H1 (cell line): ENCODE measurements around the gene MIGA1. TPM values are rescaled to one million over a fixed set of nuclear protein-coding genes. Genes with fewer than 3 reads are reported as not detected.

Experiments used
- CTCF ChIA-PET: fragments of 300-600 bp; sonication (Branson Sonifier 250); formaldehyde crosslinking; loops from one replicate; lab custom pipeline; 2021; ENCODE audit not compliant: partially characterized antibody; lab: Charles Lee
- POLR2A ChIA-PET: fragments of 300-600 bp; sonication (Branson Sonifier 250); formaldehyde crosslinking; loops from one replicate; lab custom pipeline; 2021; ENCODE audit warnings: inconsistent platforms; ENCODE audit not compliant: partially characterized antibody; lab: Charles Lee
- DNase-seq, 2 experiments: peaks; one replicate each; pipeline versions ENCODE4 v3.0.0 to v3.0.0-alpha.2; 2010 to 2022; ENCODE audit warnings: low spot score in 2 of 2, low read depth in 1 of 2, mixed read lengths in 1 of 2
- FAIRE-seq: peaks from 2 replicates; lab custom pipeline; 2011; peaks lifted over from hg19 to GRCh38; lab: Jason Lieb, UNC
- H2AFZ ChIP-seq: 2 replicates; pipeline ENCODE4 v1.8.1; 2012; ENCODE audit warnings: low read length, inconsistent platforms
- H2AK5ac ChIP-seq: 2 replicates; pipeline ENCODE4 v1.6.1; 2013; ENCODE audit warnings: low read depth, low read length
- H2BK120ac ChIP-seq: replicated peaks from 2 replicates; pipeline ENCODE3; 2013; ENCODE audit warnings: low read depth, low read length, inconsistent platforms
- H2BK12ac ChIP-seq: 2 replicates; pipeline ENCODE4 v1.6.1; 2013; ENCODE audit warnings: low read depth, low read length
- H2BK15ac ChIP-seq: 2 replicates; pipeline ENCODE4 v1.6.1; 2013; ENCODE audit warnings: low read length
- H2BK20ac ChIP-seq: 2 replicates; pipeline ENCODE4 v1.6.1; 2013; ENCODE audit warnings: low read length
- H2BK5ac ChIP-seq: 2 replicates; pipeline ENCODE4 v1.6.1; 2013; ENCODE audit warnings: low read depth, low read length
- H3K14ac ChIP-seq: 2 replicates; pipeline ENCODE4 v1.6.1; 2013; ENCODE audit warnings: inconsistent platforms; ENCODE audit not compliant: insufficient read length
- H3K18ac ChIP-seq: 2 replicates; pipeline ENCODE4 v1.6.1; 2013; ENCODE audit warnings: low read length; ENCODE audit errors: extremely low read depth
- H3K23ac ChIP-seq: 2 replicates; pipeline ENCODE4 v1.6.1; 2013; ENCODE audit warnings: inconsistent platforms; ENCODE audit not compliant: insufficient read length
- H3K23me2 ChIP-seq: 2 replicates; pipeline ENCODE4 v1.6.1; 2013; ENCODE audit warnings: low read depth, low read length
- H3K27ac ChIP-seq: 2 replicates; pipeline ENCODE4 v1.6.1; 2011; ENCODE audit warnings: low read depth, low read length, inconsistent platforms
- H3K27me3 ChIP-seq, 4 experiments: replicated peaks in 1 of 4; 1 replicate in 1 of 4; 2 replicates in 3 of 4; pipeline versions ENCODE4 v1.6.1 to v1.8.1; 2011 to 2013; ENCODE audit warnings: low read length in 3 of 4, mild to moderate bottlenecking in 3 of 4, inconsistent platforms in 2 of 4, mixed read lengths in 2 of 4, moderate library complexity in 1 of 4; ENCODE audit not compliant: control insufficient read depth in 3 of 4, insufficient read depth in 3 of 4; ENCODE audit errors: extremely low read depth in 1 of 4
- H3K36me3 ChIP-seq, 4 experiments: 2 replicates each; pipeline versions ENCODE4 v1.6.1 to v1.8.1; 2011 to 2013; ENCODE audit warnings: mild to moderate bottlenecking in 4 of 4, low read length in 3 of 4, moderate library complexity in 2 of 4, control low read depth in 1 of 4, inconsistent platforms in 1 of 4; ENCODE audit not compliant: insufficient read depth in 4 of 4, control insufficient read depth in 2 of 4
- H3K4ac ChIP-seq: replicated peaks from 2 replicates; pipeline ENCODE3; 2013; ENCODE audit warnings: low read length, low read depth, mixed read lengths, inconsistent platforms; ENCODE audit not compliant: insufficient read length
- H3K4me1 ChIP-seq, 4 experiments: replicated peaks in 1 of 4; 1 replicate in 1 of 4; 2 replicates in 3 of 4; pipeline versions ENCODE4 v1.6.1 to v1.8.1; 2011 to 2013; ENCODE audit warnings: low read length in 3 of 4, inconsistent platforms in 2 of 4, mixed read lengths in 1 of 4; ENCODE audit not compliant: insufficient read depth in 4 of 4, control insufficient read depth in 3 of 4
- H3K4me2 ChIP-seq, 2 experiments: 2 replicates each; pipeline versions ENCODE4 v1.6.1 to v1.8.1; 2011 to 2013; ENCODE audit warnings: low read depth in 2 of 2, low read length in 2 of 2, control low read depth in 1 of 2, inconsistent platforms in 1 of 2, mild to moderate bottlenecking in 1 of 2; ENCODE audit not compliant: insufficient read depth in 1 of 2
- H3K4me3 ChIP-seq, 4 experiments: fragments of 200-600, 300-600 bp in 1 of 4; sonication (generic), shearing (Covaris generic), sonication (Bioruptor Twin) in 1 of 4; 2 replicates each; pipeline versions ENCODE4 v1.5.1 to v1.8.1; 2011 to 2016; ENCODE audit warnings: low read length in 4 of 4, low read depth in 3 of 4, control low read depth in 2 of 4, inconsistent platforms in 2 of 4, mild to moderate bottlenecking in 2 of 4, mixed read lengths in 1 of 4, moderate library complexity in 1 of 4; ENCODE audit not compliant: insufficient read depth in 2 of 4; ENCODE audit errors: extremely low read depth in 1 of 4
- H3K56ac ChIP-seq: replicated peaks from 2 replicates; pipeline ENCODE3; 2013; ENCODE audit warnings: low read depth, mild to moderate bottlenecking, mixed read lengths, low read length, inconsistent platforms; ENCODE audit not compliant: insufficient read length
- H3K79me1 ChIP-seq: 2 replicates; pipeline ENCODE4 v1.6.1; 2013; ENCODE audit warnings: low read depth, low read length, control low read depth
- H3K79me2 ChIP-seq, 2 experiments: 2 replicates each; pipeline versions ENCODE4 v1.6.1 to v1.8.1; 2012 to 2013; ENCODE audit warnings: low read length in 2 of 2, mild to moderate bottlenecking in 2 of 2, inconsistent platforms in 1 of 2; ENCODE audit not compliant: insufficient read depth in 2 of 2, control insufficient read depth in 1 of 2
- H3K9ac ChIP-seq, 4 experiments: replicated peaks in 1 of 4; 1 replicate in 1 of 4; 2 replicates in 3 of 4; pipeline versions ENCODE4 v1.6.1 to v1.8.1; 2011 to 2013; ENCODE audit warnings: low read depth in 3 of 4, low read length in 3 of 4, control low read depth in 2 of 4, mild to moderate bottlenecking in 2 of 4, moderate library complexity in 2 of 4, inconsistent platforms in 1 of 4; ENCODE audit errors: extremely low read depth in 1 of 4
- H3K9me3 ChIP-seq, 2 experiments: 2 replicates each; pipeline versions ENCODE4 v1.6.1 to v1.8.1; 2012 to 2013; ENCODE audit warnings: mild to moderate bottlenecking in 2 of 2, moderate library complexity in 2 of 2, control low read depth in 1 of 2, inconsistent platforms in 1 of 2, low read depth in 1 of 2, low read length in 1 of 2, mixed read lengths in 1 of 2; ENCODE audit not compliant: insufficient read depth in 2 of 2
- H4K20me1 ChIP-seq, 2 experiments: replicated peaks in 1 of 2; 2 replicates each; pipeline versions ENCODE3 to v1.8.1; 2011 to 2013; ENCODE audit warnings: inconsistent platforms in 2 of 2, low read length in 2 of 2, mild to moderate bottlenecking in 1 of 2; ENCODE audit not compliant: insufficient read depth in 2 of 2, control insufficient read depth in 1 of 2
- H4K5ac ChIP-seq: 2 replicates; pipeline ENCODE4 v1.6.1; 2013; ENCODE audit warnings: low read length, low read depth, mixed read lengths, inconsistent platforms; ENCODE audit not compliant: insufficient read length
- H4K8ac ChIP-seq: 2 replicates; pipeline ENCODE4 v1.8.0; 2013; ENCODE audit warnings: mild to moderate bottlenecking, moderate library complexity, low read length, inconsistent platforms; ENCODE audit not compliant: insufficient read depth; ENCODE audit errors: extremely low read depth
- H4K91ac ChIP-seq: replicated peaks from 2 replicates; pipeline ENCODE3; 2013; ENCODE audit warnings: low read length, mixed read lengths, inconsistent platforms; ENCODE audit not compliant: insufficient read length
- ASH2L ChIP-seq: fragments of 200-600, 300-600 bp; sonication (generic); IDR thresholded peaks from one replicate; pipeline ENCODE4 v1.7.1; 2017; ENCODE audit warnings: low read length
- BCL11A ChIP-seq, 2 experiments: IDR thresholded peaks; one replicate each; pipeline ENCODE4 v1.6.1; 2011; ENCODE audit warnings: low read depth in 2 of 2, low read length in 2 of 2, mild to moderate bottlenecking in 2 of 2
- CTBP2 ChIP-seq: IDR thresholded peaks from 2 replicates; pipeline ENCODE4 v1.7.0; 2011; ENCODE audit warnings: borderline replicate concordance, mild to moderate bottlenecking, moderate library complexity, mixed read lengths, low read length; ENCODE audit not compliant: insufficient read depth, insufficient read length
- EGR1 ChIP-seq: IDR thresholded peaks from 2 replicates; pipeline ENCODE4 v1.6.1; 2011; ENCODE audit warnings: low read depth, low read length, borderline replicate concordance
- GABPA ChIP-seq: IDR thresholded peaks from 2 replicates; pipeline ENCODE4 v1.6.1; 2011; ENCODE audit warnings: mild to moderate bottlenecking, low read length, moderate library complexity, borderline replicate concordance; ENCODE audit not compliant: insufficient read depth
- HDAC6 ChIP-seq: IDR thresholded peaks from one replicate; pipeline ENCODE4 v1.7.1; 2012; ENCODE audit warnings: low read depth, mild to moderate bottlenecking, inconsistent platforms, low read length, moderate library complexity
- JUND ChIP-seq: IDR thresholded peaks from 2 replicates; pipeline ENCODE4 v1.6.1; 2011; ENCODE audit warnings: mild to moderate bottlenecking, improper control_type of control experiment, low read length
- KDM4A ChIP-seq: IDR thresholded peaks from one replicate; pipeline ENCODE4 v1.7.1; 2012; ENCODE audit warnings: low read depth, mild to moderate bottlenecking, moderate library complexity, low read length, inconsistent platforms; ENCODE audit not compliant: severe bottlenecking
- KDM5A ChIP-seq: fragments of 200-600 bp; IDR thresholded peaks from 2 replicates; pipeline ENCODE4 v1.7.1; 2012; ENCODE audit warnings: mild to moderate bottlenecking, low read length, inconsistent platforms, mixed read lengths
- POU5F1 ChIP-seq: IDR thresholded peaks from 2 replicates; pipeline ENCODE4 v1.6.1; 2011; ENCODE audit warnings: low read depth, mild to moderate bottlenecking, low read length, moderate library complexity
- RAD21 ChIP-seq, 2 experiments: IDR thresholded peaks in 1 of 2; conservative IDR thresholded peaks in 1 of 2; 2 replicates each; pipeline ENCODE4 v1.6.1; 2011; ENCODE audit warnings: low read depth in 2 of 2, low read length in 2 of 2, improper control_type of control experiment in 1 of 2, inconsistent platforms in 1 of 2, mild to moderate bottlenecking in 1 of 2, moderate library complexity in 1 of 2
- RFX5 ChIP-seq: IDR thresholded peaks from 2 replicates; pipeline ENCODE4 v1.6.1; 2011; ENCODE audit warnings: low read depth, low read length, improper control_type of control experiment, borderline replicate concordance
- SIX5 ChIP-seq: IDR thresholded peaks from 2 replicates; pipeline ENCODE4 v1.6.1; 2011; ENCODE audit warnings: mild to moderate bottlenecking, low read depth, low read length
- TAF1 ChIP-seq: IDR thresholded peaks from 2 replicates; pipeline ENCODE4 v1.6.1; 2011; ENCODE audit warnings: mild to moderate bottlenecking, low read depth, low read length
- ZNF274 ChIP-seq: IDR thresholded peaks from 2 replicates; pipeline ENCODE4 v1.7.0; 2012; ENCODE audit warnings: low read length, borderline replicate concordance; ENCODE audit errors: extremely low read depth
- WGBS, 2 experiments: shearing (Covaris generic) in 1 of 2; methylation state at CpG; one replicate each; pipeline versions ENCODE4 v1.1.6 to v1.1.7; 2013 to 2015; ENCODE audit warnings: low lambda C conversion rate in 2 of 2, mixed read lengths in 2 of 2, inconsistent platforms in 1 of 2, low coverage in 1 of 2, missing lambda C conversion rate in 1 of 2; ENCODE audit not compliant: insufficient replicate concordance in 2 of 2, insufficient coverage in 1 of 2, insufficient read length in 1 of 2; ENCODE audit errors: extremely low coverage in 1 of 2, missing lambda C conversion rate in 1 of 2; 5-methylcytosine and 5-hydroxymethylcytosine counted together
- polyA plus RNA-seq, 7 experiments: library from polyadenylated mRNA; depleted of rRNA in 3 of 7; stranded (reverse) in 5 of 7; unstranded in 2 of 7; fragments of >200 nt in 5 of 7; fragments of 200-250 nt in 2 of 7; gene quantifications; 1 replicate in 5 of 7; 2 replicates in 1 of 7; 4 replicates in 1 of 7; pipeline versions ENCODE4 v1.2.1 to v1.2.3, GENCODE V29; 2011 to 2013; ENCODE audit warnings: missing spikeins in 2 of 7, mixed read lengths in 2 of 7
- total RNA-seq: library from RNA; stranded (reverse); fragmentation: NEBNext Ultra II Directional; extraction: Animal tissue kit (Norgen Biotek cat#: 25700); gene quantifications from 2 replicates; pipeline ENCODE4 v1.2.1, GENCODE V29; 2021

Gene MIGA1
- total and polyA plus RNA-seq, 2 of the 8 experiments (the other 6 are each of a cell fraction or from before 2014, with no cell fraction given): 0.95 to 7.0 TPM

GRCh38 chr1:77739235-77739634 lies 40.2 kb upstream of the MIGA1 start:
- peaks cover 0 to 5% (median 2%) of the 10 kb centered on the region in 4 experiments; a peak in 2 of 8 replicates for H3K36me3 ChIP-seq
- CTCF ChIA-PET: interaction anchor here (0.6 kb wide), 1 partner anchor 48 kb away, joined by 3 read pairs; no protein-coding TSS in a partner anchor
- H3K23me2 ChIP-seq: no peaks in the 10 kb centered on the region
- H2AFZ ChIP-seq: no peak overlapping the region
- H3K4me1 ChIP-seq: no peaks in the 10 kb centered on the region
- no peak overlapping the region for H3K23ac ChIP-seq
- POLR2A ChIA-PET: no interaction called here
- no peak overlapping the region for H3K4me2 ChIP-seq
- H2BK5ac ChIP-seq: no peak overlapping the region
- H3K4me3 ChIP-seq: no peak overlapping the region
- no peak overlapping the region for H3K14ac ChIP-seq
- H3K27me3 ChIP-seq: no peaks in the 10 kb centered on the region
- peaks cover 0 to 13% of the 10 kb centered on the region in 2 experiments; a peak in 2 of 4 replicates for H3K79me2 ChIP-seq
- no peaks in the 10 kb centered on the region; the same call in 1 of the 2 replicates for H3K79me1 ChIP-seq
- no peak overlapping the region for H2BK20ac ChIP-seq
- DNase-seq (no peak), FAIRE-seq (no peak)
- H3K56ac ChIP-seq: no peak overlapping the region
- no peak overlapping the region for H3K9ac ChIP-seq
- H2BK12ac ChIP-seq: no peak overlapping the region
- H4K91ac ChIP-seq: no peak overlapping the region
- no peak overlapping the region for H3K18ac ChIP-seq
- H3K9me3 ChIP-seq: no peaks in the 10 kb centered on the region
- no peak overlapping the region for H4K8ac ChIP-seq
- H2AK5ac ChIP-seq: no peak overlapping the region
- H3K27ac ChIP-seq: no peak overlapping the region
- peaks cover 0 to 2% of the 10 kb centered on the region in 2 experiments for H4K20me1 ChIP-seq
- H4K5ac ChIP-seq: no peak overlapping the region
- H3K4ac ChIP-seq: no peak overlapping the region
- no peak overlapping the region for H2BK120ac ChIP-seq
- no peak overlapping the region for H2BK15ac ChIP-seq
- 100% methylated on average over 1 of the region's 1 CpG; no CpG with 5 or more reads in 1 of the 2 experiments for WGBS, 2 experiments
- TF ChIP-seq BCL11A (IDR thresholded peaks at IDR 0.05; ENCODE audit: low read depth in 2 of 2, low read length in 2 of 2): no peak
- TF ChIP-seq CTBP2: no peak
- TF ChIP-seq RAD21 (IDR thresholded peaks at IDR 0.05 in 1 of 2, conservative IDR thresholded peaks at IDR 0.05 in 1 of 2; ENCODE audit: low read depth in 2 of 2, low read length in 2 of 2): no peak
- TF ChIP-seq KDM5A: no peak
- no peak for TF ChIP-seq RFX5
- TF ChIP-seq SIX5: no peak
- no peak for TF ChIP-seq JUND
- TF ChIP-seq HDAC6: no peak
- TF ChIP-seq TAF1: no peak
- no peak for TF ChIP-seq ASH2L
- no peak for TF ChIP-seq ZNF274
- no peak for TF ChIP-seq GABPA
- TF ChIP-seq KDM4A: no peak
- TF ChIP-seq EGR1: no peak
- no peak for TF ChIP-seq POU5F1
